Fibroblast of the conjunctiva (primary cell): ENCODE results near the gene DYNLL1.
"Not testable (repeated sequence)": the region's sequence is repeated elsewhere in the genome, so short reads cannot be mapped to it uniquely, and the experiment has no call there.

ENCODE experiments used
- DNase-seq: peaks from one replicate; pipeline ENCODE4 v3.0.0-alpha.2; 2010; ENCODE audit warnings: low read depth

The DYNLL1 gene

GRCh38 chr12:120515496-120515895 lies 19.6 kb downstream of the DYNLL1 start:
- DNase-seq = no peak

DNA sequence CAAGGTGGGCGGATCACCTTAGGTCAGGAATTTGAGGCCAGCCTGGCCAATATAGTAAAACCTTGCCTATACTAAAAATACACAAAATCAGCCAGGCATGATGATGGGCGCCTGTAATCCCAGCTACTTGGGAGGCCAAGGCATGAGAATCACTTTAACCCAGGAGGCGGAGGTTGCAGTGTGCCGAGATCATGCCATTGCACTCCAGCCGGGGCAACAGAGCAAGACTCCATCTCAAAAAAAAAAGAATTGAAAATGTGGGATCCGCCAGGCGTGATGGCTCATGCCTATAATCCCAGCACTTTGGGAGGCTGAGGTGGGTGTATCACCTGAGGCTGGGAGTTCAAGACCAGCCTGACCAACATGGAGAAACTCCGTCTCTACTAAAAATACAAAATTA lies 23.4 kb downstream of the DYNLL1 start:
- DNase-seq = not testable (repeated sequence)

DNA sequence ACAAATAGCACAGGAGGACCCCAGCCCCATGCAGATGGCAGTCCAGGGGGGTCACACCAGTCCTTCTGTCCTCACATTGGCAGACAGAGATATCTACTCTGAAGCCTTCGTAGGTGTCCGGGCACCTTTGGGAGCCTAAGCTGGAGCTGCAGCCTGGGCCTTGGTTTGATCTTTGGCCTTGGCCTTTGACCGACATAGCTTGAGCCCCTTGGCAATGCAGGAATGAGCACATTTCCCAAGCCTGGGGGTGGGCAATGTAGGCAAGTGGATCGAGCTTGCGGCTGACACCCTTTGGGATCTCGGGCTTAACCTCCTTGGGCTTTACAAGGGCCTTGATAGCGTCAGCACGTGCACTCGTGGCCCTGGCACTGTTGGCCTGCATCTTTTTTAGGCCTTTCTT lies 26.7 kb downstream of the DYNLL1 start:
- DNase-seq = no peak

DNA sequence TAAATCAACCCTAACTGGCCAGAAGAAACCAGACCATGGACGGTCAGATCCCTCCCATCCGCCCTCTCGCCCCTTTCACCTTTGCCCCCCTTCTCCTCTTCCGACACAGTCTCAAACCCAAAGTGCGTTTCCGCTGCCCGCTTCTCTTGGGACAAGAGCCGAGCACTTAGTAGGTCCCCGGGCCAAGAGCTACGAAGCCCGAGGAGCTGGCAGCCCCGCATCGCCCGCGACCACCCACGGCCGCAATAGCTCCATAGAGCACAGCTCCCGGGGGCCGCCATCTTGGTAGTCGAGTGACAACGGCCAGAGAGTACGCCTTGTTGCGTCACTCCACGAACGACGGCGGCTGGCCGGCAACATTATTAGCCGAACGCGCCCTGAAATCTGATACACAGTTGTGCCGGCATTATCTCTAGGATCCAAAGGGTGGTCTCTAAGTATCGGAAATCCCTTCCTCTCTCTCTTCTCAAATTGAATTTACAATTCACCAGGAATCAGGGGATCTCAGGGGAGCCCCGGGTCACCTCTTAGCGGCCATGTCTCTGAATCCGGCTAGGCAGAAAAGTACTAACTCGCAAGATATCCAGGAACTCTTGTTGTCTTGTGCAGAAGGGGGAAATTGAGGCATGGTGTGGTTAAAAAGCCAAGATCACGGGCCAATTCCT lies 33.1 kb downstream of the DYNLL1 start, which contains the start of gene COQ5:
TSS of gene COQ5 (minus strand) at position 298 of the 665 bp plus-strand sequence. CDS start at position 281, 17 bp downstream.
- peak; percentile 65 for DNase-seq

DNA sequence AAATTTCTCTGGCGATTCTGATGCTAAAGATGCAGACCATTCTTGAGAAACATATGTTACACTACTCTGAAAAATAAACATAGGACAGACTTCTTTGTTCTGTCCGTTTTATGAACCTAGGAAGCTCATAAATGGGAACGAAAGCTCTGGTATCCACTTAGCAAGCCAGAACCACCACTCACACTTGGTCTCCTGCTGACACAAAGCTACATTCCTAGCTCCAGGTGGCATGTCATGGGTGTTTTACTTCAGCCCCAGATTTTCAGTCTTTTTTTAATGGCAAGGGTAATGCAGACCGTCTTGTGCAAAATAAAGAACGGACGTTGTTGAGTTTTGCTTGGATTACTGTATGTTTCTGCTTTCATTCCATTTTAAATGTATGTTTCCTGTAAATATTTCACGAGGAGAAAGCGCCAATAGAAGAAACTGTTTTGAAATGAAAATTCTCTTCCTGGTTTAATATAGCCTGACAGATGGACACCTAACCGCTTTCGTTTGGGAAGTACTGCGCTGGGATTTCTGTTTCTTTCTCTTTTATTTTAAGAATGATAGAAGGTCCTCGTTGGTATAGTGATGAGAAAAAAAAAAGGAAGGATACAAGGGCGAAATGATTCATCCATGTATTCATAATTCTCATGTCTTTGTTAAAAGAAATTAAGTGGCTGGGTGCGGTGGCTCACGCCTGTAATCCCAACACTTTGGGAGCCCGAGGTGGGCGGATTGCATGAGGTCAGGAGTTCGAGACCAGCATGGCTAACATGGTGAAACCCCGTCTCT lies 33.9 kb downstream of the DYNLL1 start:
- no peak for DNase-seq

DNA sequence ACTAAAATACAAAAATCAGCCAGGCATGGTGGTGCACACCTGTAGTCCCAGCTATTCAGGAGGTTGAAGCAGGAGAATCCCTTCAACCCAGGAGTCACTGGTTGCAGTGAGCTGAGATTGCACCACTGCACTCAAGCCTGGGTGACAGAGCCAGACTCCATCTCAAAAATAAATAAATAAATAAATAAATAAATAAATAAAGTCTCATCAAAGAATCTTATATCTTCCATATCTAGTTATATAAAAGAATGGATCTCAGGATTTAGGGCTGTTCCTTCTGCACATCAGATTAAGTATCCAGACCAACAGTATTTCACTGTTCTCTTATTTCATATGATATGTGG lies 34.5 kb downstream of the DYNLL1 start:
- not testable (repeated sequence) for DNase-seq

DNA sequence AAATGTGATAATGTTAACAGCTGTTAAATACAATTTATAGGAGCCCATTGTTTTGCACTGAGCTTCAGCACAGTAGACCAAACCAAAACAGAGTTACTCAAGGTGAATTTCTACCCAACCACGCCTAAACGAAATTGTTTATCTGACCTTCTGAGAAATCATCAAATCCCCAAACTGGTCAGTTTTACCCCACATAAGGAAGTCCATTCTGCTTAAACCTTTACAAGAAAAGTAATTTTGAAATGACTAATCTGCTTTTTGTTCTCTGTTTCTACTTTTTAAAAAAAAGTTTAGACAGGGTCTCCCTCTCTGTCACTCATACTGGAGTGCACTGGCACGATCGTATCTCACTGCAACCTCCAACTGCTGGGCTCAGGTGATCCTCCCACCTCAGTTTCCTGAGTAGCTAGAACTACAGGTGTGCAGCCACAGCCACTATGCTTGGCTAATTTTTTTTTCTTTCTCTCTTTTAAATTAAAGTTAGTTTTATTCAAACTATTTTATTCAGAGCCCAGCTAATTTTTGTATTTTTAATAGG lies 36.9 kb downstream of the DYNLL1 start:
- DNase-seq = no peak

GRCh38 chr12:120534203-120534702 lies 38.3 kb downstream of the DYNLL1 start, which contains the start of gene RNF10:
RNF10 (plus strand) TSS chr12:120534356; CDS start chr12:120534812, 456 bp downstream.
- DNase-seq = peak; percentile 80

DNA sequence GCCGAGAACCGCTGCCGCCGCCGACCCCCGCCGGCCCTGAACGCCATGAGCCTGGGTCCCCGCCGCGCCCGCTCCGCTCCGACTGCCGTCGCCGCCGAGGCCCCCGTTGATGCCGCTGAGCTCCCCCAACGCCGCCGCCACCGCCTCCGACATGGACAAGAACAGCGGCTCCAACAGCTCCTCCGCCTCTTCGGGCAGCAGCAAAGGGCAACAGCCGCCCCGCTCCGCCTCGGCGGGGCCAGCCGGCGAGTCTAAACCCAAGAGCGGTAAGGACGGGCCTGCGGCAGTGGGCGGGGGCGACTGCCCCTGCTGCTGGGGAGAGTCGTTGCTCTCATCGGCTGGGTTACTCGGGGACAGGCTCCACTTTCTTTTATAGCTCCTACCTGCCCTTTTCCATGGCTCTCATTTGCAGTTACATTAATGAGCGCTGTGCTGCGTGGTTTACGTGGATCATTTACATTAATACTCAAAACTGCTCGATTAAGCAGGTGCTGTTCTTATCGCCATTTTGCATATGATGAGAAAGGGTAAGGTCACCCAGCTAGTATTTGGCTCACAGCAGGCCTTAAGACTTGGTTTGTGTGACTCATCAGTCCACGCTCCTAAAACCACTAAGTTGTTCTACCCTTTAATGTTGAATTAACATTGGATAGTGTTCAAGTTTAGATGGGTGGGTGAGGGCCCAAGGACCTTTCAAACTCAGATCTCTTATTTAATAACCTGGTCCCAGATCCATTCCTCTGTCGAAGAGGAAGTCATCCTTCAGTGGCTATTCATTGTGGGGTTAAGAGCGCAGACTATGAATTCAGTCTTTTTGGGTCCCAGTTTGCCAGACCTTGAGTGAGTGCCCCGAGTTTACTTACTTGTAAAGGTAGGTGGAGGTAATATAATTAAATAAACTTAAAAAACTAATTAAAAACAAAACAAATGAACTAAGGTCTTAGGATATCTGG lies 39.1 kb downstream of the DYNLL1 start:
- peak; percentile 69 for DNase-seq

DNA sequence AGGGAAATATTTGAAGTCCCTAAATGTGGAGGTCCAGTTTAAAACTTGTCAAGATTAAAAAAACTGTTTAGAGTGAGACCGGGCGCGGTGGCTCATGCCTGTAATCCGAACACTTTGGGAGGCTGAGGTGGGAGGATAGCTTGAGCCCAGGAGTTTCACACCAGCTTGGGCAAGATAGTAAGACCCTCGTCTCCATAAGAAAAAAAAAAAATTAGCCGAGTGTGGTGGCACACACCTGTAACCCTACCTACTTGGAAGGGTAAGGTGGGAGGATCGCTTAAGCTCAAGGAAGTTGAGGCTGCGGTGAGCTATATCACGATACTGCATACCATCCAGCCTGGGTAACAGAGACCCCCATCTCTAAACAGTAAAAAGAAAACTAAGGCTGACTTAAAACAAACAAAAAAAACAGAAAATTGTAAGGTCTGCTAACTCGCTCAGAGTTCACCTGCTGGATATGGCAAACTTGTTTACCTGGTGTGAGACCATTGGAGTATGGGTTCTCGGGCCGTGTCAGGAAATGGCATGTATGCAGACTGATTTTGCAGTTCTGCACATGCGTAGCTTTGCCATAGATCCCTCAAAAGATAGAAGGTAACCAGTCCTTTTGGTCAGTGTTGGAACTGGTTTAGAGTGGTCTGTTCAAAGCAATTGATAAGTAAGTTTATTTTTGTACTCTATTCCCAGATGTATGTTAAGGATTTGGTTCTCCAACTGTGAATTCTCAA lies 40.3 kb downstream of the DYNLL1 start:
- DNase-seq = no peak

DNA sequence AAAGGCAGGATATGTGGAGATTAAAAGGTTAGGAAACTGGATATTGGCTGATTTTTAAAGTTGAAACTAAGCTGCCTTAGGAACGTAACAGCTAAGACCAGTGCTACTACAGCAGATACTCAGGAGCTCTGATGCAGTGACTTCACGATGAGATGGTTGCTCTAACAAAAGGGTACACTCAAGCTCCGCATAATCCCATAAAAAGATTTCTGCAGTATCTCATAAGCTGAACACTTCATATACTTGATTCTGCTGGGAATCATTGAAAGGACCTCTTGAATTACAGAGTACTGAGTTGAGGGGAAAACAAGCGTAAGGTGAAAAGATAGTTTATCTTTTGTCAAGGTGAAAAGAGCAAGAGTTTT lies 41.9 kb downstream of the DYNLL1 start:
- no peak for DNase-seq

GRCh38 chr12:120538281-120539156 lies 42.6 kb downstream of the DYNLL1 start:
- no peak for DNase-seq

DNA sequence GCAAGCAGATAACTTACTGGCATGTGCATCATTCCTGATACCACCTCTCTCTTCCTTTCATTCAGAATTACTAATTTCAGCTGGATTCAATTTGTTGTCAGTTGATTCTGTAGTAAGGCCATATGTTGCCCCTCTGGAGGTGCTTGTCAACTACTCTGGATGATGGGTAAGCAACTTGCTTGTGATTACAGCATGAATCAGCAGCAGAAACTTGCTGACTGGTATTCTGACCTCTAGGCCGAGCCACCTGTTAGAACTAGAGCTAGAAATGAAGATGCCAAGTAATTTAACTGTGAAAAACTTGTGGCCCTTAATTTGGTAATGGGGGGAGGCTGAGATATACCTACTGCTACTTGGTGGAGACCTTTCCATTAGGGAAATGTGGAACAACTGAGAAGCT lies 43.4 kb downstream of the DYNLL1 start:
- no peak for DNase-seq

DNA sequence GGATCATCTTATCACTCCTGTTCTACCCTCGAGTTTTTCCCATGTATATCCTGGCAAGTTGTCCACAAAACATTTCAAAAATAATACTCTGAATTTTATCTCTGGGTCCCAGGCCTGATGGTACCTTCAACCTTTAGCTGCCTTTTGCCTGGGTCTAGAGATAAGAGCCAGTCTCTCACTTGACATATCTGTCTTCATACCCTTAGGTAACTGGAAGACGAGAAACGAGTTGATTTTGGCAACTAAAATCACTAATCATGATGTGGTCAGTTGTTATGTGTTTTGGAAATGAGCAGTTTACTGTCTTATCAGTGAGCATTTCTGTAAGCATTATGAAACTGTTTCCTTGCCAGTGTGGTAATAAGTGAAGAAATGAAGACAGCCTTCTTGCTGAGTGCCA lies 44.5 kb downstream of the DYNLL1 start:
- no peak for DNase-seq

DNA sequence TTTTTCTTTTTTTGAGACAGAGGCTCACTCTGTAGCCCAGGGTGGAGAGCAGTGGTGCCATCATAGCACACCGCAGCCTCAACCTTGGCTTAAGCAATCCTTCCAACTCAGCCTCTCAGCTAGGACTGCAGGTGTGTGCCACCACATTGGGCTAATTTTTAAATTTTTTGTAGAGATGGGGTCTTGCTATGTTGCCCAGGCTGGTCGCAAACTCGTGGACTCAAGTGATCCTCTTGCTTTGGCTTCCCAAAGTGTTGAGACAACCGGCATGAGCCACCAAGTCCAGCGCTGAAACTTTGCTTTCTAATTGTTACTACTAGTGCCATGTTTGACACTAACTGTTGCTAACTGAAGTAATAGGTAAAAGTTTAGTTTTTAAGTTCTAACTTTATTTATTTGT lies 46.3 kb downstream of the DYNLL1 start:
- no peak for DNase-seq

DNA sequence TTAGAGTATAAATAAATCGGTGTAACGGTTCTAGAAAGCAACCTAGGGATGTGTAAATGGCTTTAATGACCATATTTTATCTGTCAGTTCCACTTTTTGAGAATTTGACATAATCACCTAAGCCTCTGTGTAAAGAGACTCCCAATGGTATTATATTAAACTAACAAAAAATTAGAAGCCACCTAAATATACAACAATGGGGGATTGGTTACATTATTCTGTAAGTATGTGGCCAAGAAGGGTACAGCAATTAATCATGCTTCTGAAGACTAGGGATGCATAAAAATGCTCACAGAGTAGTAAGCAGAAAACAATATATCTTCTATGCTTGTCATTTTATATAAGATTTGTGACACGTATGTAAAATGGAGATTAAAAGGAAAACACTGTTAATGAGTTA lies 48.8 kb downstream of the DYNLL1 start:
- no peak for DNase-seq

GRCh38 chr12:120546050-120546386 lies 50.1 kb downstream of the DYNLL1 start:
- no peak for DNase-seq
